Stimulated activated CD8-positive, alpha-beta memory T cell treated with anti-CD3 and anti-CD28 coated beads, Interleukin-15, amount 100 ng/mL, for 48 hours (primary cell): ENCODE measurements around the gene SECISBP2.

Experiments used
- DNase-seq, 2 donors: peaks; one replicate each; pipeline ENCODE4 v3.0.0-alpha.2; 2020; ENCODE audit warnings: low read depth in 2 of 2

The SECISBP2 gene

DNA sequence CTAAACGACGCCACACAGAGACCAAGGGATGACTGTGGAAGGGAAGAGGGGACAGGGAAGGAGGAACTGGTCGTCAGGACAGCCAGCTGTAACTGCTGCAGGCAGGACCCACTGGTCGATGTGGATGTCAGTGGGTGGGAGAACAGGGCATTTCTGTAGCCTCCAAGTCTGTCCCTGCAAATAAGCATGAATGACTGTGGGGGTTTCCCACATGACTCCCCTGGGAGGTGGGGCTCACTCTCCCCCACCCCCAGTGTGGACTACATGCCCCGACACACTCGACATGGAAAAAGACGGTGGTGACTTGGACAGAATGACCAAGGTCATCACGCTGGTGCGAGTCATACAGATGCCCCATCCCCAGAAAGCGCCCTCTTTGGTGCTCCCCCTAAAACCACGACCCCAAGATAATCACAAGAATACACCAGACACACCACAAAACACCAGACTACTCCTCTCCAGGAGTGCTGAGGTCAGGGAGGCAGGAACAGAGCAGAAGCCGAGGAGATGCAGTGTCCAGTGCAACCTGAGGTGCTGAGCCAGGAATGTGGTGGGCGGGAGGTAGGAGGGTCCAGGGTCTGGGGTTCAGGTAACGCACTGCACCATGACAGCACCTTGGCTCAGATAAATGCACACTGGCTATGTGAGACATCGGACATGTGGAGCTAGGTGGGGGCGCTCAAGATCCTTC lies 64.9 kb downstream of the SECISBP2 start:
- no peak for DNase-seq

DNA sequence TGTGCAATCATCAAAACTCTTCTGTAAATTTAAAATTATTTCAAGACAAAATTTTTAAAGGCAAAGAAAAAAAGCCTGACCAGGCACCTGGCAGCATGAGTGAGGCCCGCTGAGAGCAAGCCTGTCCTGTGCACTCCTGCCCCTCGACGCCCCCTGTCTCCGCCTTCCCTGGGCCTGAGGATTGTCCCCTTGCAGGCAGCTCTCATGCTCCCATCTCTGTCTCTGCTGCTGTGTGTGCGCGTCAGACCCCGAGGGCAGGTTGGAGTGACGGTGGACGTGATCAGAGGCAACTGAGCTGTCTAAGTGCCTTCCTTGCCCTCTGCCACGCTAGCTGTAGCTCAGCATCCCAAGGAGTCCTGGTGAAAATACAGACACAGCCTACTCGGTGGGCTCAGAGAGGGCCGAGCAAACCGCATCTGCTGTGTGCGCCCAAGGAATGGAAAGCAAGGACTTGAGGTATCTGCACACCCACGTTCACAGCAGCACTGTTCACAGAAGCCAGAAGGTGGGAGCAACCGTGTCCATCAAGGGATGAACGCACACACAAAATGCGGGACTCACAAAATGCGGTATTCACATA lies 65.5 kb downstream of the SECISBP2 start:
- no peak for DNase-seq

GRCh38 chr9:89384783-89385182 lies 66.5 kb downstream of the SECISBP2 start:
- DNase-seq, result no peak

- no peak for DNase-seq
These were observed 67.9 kb downstream of the SECISBP2 start for GRCh38 chr9:89386206-89386605.

DNA sequence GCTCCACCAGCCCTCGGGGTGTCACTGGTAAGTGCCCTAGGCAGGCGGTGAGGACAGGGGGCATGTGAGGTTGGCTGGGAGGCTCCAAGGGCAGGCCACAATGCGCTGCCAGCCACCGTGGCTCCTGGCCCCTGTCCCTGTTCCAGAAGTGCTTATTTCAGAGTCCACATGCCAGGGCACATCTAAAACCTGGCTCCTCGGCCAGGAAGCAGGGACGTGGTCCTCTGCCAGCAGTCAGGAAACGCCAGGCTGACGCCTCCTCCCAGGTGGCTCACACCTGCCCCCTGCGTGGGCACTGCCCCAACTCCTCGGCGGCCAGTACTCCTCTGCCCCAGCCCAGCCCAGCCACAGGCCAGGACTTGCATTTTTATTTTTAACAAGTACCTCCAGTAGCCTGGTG lies 68.5 kb downstream of the SECISBP2 start:
- DNase-seq, result no peak

DNA sequence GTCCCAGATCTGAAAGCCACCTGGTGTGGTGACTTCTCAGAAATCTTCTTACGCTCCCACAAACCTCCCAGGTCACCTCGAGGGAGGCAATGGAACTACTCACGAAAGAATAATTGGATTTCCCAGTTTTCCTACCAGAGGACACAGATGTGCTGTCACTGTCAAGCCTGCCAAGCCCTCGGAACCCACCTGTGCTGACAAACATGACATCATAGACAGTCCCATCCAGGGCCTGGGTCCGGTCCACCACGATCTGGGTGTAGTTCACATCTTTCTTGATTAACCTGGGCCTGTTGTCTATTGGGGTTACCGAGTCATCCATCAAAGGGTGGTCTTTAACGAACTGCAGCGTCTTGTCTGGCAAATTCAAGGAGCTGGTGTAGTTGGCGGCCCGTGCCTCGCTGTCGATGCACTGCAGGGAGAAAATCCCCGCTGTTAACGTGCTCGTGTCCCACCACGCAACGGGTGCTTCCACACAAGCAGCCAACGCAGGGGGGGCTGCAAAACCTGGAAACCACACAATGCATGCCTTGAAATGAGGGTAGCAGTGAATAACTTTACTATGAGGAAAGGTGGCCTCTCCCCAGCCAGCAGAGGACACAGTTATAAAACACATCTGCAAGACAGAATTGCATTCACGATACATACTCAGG lies 69.0 kb downstream of the SECISBP2 start:
- DNase-seq, result no peak

DNA sequence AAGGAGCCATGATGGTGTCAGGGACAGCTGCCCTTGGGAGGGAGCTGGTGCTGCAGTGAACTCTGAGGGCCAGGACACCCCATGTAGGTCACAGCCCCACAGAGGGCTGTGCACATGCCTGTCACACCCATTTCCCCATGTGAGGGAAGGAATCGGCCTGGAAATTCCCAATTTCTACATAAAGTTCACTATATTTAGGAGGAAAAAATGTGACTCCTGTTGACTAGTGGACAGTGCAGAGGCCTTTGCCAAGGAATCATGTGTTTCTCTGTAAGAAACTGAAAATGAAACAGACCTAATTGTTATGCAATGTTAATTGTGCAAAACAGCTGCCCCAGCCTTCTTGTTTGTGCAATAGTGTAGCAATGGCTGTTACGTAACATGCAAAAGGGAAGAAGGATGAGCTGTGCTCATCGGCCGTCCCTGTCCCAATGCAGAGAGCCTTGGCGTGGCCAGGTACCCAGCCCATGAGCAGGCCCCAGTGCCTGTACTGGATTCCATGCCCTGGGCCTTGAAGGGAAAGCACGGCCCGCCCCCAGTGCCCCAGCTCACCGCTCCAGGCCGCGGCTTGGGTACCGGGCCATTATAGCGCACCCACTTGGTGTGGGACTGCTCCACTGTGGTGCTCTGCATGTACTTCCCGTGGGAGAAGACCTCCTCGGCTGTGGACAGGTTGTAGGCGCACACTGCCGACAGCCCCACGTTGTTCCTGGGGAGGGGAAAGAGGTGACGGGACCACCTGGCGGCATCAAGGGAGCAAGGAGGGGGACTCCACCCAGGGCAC lies 70.0 kb downstream of the SECISBP2 start:
- no peak for DNase-seq

GRCh38 chr9:89388868-89389177 lies 70.5 kb downstream of the SECISBP2 start:
- DNase-seq, result no peak

DNA sequence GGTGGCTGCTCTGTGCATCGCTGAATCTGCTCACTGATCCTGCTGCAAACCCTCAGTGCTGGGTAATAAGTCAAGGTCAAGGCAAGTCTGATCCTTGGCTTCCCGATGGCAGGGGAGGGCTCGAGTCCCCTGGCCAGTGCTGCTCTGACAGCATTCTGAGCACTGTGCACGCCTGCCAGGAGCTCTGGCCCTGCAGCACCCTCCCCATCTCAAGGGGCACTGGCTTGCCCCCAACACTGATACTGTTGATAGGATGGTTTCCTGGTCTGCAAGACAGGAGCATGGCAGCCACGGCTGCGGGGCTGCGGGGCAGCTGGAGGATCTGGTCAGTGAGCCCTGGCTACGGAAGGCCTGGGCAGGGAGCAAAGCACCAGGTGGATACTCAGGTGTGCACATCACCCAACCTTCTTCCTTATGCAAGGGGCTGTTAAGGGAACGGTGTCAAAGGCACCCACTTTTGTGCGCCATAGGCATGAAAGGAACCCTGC lies 71.8 kb downstream of the SECISBP2 start:
- DNase-seq, result no peak

- no peak for DNase-seq
These were observed 72.3 kb downstream of the SECISBP2 start for GRCh38 chr9:89390578-89391116.

GRCh38 chr9:89391585-89391984 lies 73.3 kb downstream of the SECISBP2 start:
- no peak for DNase-seq

GRCh38 chr9:89394412-89394811 lies 76.1 kb downstream of the SECISBP2 start:
- no peak for DNase-seq

DNA sequence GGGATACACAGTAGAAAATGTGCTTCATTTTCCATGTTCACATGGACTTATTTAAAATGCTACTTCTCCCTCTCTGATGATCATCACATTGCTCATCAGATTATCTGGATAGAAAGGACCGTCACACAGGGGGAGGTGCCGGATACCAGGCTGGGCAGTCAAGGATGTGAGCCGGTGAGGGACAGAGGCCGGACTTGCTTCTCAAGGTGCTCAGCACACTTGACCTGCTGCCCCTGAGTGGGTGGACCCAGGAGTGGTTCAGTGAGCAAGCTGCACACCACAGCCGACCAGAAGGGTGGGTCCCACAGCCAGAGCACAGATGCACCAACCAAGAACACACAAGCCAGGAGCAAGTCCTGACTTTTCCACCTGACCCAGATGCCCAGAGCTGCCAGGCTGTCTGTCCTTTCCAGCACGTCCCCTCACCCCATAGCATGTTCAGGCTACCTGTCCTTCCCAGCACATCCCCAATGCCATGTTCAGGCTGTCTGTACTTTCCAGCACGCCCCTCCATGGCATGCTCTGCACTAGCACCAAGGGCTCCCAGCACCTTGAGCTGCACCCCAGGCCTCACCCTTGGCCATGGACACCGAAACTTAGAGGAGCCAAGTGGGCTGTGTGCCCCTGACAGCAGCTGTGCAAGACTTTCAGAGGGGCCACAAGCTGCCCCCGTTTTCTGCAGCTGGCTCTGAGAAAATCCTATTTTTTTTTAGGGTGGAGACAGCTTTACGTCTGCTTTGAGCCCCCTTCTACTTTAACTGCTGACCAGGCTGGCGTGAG lies 77.8 kb downstream of the SECISBP2 start:
- DNase-seq, result no peak

DNA sequence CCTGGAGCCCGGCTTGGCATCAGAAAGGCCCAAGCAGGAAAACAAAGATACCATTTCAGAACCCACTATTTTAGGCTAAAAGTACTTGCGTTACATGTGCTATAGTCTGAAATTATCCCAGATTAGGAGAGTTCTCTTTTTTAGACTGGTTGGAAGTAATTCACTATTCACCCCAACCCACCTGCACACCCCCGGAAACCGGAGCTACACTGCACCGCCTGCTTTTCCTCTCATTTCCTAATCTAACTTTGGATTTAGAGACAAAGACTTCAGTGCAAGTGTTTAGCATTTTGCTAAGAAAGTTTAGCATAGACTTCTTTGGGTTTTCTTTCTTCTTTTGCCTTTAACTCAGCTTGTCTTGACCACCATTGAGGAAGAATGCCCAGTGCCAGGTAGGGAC lies 79.2 kb downstream of the SECISBP2 start:
- no peak for DNase-seq

DNA sequence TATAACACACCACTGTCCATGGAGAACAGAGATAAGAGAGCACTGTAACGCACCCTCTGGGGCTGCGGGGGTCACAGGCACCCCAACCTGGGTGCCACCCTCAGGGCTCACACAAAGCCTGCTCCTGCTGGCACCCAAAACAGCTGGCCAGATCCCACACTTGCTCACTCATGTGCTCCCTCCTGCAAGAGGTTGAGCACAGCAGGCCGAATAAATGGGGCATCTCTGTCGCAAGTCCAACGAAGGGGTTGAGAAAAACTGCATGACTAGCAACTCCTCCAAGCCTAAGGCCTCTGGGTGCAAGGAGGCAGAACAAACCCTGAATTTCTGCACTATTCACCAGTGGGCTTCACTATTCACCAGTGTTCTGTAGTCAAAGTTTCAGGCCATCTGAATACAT lies 80.3 kb downstream of the SECISBP2 start:
- no peak for DNase-seq

- DNase-seq, result no peak
These were observed 82.3 kb downstream of the SECISBP2 start for GRCh38 chr9:89400403-89401116.

DNA sequence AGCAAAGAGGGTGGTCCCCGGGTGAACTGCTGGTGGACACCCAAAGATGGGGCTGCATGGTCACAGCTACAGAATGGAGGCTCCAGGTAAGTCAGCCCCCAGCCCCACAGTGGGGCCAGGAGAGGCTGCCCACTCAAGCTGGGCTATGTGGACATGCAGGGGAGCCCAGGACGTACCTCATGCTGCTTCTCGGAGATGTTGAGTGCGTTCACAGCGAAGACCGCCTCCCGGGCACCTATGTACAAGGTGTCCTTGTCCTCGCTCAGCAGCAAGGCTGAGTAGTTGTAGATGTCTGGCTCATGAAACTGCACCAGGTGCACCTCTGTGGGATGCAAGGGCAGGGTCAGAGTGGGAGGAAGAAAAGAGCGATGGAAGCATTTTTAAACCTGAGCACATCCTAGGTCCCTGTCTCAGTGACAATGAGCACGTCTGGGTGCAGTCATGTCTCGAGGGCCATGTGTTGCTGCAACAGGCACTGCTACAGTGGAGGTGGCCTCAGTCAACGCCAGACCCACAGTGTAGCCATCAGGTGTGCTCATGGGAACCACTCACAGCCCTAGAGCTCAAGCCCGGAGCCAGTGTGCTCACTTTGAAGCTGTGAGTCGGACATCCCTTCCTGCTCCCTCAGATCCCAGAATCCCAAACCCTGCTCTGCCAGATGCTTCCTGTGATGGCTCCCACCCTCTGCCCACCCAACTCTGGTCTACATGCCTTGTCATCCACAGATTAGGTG lies 84.6 kb downstream of the SECISBP2 start:
- DNase-seq, result no peak

DNA sequence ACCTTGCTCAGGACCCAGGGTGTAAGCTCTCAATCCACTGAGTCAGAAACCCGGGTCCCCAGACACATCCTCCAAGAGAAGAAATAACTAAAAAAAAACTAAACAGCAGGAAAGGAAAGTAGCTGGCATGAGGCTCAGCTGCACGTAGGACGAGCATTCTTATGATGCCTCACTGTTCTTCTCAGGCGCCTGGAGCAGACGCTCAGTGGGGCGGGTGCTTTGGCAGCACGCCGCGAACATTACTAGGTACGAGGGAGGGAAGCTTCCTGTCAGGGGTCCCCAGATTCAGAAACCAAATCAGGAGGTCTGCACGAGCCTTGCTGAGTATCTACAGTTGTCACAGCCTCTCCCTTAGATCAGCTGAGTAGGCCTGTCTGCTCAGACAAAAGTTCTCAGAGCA lies 85.8 kb downstream of the SECISBP2 start:
- DNase-seq, result no peak

GRCh38 chr9:89405826-89406225 lies 87.5 kb downstream of the SECISBP2 start:
- DNase-seq, result no peak

- DNase-seq, result no peak
These were observed 88.8 kb downstream of the SECISBP2 start for GRCh38 chr9:89407070-89407469.
